ENCODE results near the gene HPD.

DNA sequence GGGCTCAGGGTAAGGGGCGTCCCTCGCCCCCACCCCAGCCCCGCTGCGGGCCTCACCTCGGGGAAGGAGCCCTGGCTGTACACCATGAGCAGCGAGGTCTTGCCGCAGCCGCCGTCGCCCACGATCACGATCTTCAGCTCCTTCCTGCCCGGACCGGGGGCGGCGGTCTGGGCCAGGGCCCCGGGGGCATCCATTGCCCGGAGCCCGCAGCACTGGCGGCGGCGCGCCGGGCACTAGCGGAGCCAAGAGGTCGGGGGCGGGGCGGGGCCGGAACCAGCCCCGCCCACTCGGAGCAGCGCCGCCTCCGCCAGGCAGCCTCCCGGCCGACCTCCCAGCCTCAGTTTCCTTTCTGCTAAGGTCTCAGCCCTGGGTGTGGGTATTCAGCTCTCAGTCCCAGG, 65.2 kb downstream of the HPD start, which contains the start of gene RHOF:
- TF ChIP-seq, protein P1, sequence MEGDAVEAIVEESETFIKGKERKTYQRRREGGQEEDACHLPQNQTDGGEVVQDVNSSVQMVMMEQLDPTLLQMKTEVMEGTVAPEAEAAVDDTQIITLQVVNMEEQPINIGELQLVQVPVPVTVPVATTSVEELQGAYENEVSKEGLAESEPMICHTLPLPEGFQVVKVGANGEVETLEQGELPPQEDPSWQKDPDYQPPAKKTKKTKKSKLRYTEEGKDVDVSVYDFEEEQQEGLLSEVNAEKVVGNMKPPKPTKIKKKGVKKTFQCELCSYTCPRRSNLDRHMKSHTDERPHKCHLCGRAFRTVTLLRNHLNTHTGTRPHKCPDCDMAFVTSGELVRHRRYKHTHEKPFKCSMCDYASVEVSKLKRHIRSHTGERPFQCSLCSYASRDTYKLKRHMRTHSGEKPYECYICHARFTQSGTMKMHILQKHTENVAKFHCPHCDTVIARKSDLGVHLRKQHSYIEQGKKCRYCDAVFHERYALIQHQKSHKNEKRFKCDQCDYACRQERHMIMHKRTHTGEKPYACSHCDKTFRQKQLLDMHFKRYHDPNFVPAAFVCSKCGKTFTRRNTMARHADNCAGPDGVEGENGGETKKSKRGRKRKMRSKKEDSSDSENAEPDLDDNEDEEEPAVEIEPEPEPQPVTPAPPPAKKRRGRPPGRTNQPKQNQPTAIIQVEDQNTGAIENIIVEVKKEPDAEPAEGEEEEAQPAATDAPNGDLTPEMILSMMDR (conservative IDR thresholded peaks at IDR 0.05; ENCODE audit: low read depth, low read length): no peak
- no peak for TF ChIP-seq ELK1 (IDR thresholded peaks at IDR 0.05; ENCODE audit: borderline replicate concordance, low read depth, low read length)
- no peak for TF ChIP-seq FOS (IDR thresholded peaks at IDR 0.05; ENCODE audit: low read depth, low read length)
